Fibroblast of the conjunctiva (primary cell): ENCODE results near the gene GALNT16.
A peak's percentile ranks its signal among the peaks of the same experiment; 100 is the strongest.

Source experiments
- DNase-seq: peaks from one replicate; pipeline ENCODE4 v3.0.0-alpha.2; 2010; ENCODE audit warnings: low read depth

Gene GALNT16

DNA sequence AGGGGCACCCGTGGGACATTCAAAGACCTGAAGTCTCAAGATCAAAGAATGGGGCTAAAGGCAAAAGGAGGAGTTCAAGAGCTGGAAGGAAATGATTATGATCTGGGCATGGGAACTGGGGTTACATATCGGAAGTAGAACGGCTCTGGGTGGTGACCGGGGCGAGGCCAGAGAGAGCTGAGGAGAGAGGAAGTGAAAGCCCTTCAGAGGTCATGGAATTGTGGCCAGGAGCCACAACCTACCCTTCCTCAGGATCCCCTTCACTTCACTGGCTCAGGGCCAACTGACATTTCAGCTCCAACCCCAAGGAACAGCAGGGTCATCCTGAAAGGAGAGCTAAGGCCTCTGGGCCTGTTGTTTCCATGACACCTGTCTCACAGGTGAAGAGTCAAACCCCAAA lies 57.8 kb downstream of the GALNT16 start:
- DNase-seq = no peak

DNA sequence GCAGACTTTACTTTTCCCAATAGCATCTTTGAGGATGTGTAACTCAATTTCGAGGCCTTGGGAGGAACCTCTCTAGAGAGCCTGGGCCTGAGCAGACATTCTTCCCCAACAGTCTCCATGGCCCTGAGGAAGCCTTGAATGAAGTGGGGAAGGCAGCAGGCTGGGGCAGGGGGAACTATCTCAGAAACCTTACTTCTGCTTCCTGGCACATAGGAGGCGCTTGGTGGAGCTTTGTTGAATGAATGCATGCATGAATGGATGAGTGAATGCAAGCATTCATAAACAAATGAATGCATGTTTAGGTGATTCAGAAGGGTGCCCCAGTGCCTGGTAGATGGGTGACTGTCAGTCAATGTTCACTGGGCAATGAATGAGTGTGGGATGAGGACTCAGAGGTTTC lies 58.3 kb downstream of the GALNT16 start:
- DNase-seq = no peak

GRCh38 chr14:69318901-69319475 lies 59.0 kb downstream of the GALNT16 start:
- DNase-seq = no peak

DNA sequence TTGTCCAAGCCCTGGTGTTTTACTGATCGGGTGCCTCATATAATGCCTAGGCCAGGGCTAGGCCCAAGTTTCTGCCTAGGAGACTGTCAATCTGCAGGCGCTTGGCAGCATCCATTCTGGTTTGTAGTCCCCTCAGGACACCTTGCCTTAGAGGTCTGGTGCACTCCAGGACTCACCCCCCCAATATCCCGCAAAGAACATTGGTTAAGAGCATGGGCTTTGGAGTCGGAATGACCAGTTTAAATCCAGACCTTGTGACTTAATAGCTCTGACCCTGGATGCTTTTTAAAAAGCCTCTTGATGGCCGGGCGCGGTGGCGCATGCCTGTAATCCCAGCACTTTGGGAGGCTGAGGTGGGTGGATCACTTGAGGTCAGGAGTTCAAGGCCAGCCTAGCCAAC lies 60.0 kb downstream of the GALNT16 start:
- no peak for DNase-seq

- DNase-seq = no peak
These were observed 60.8 kb downstream of the GALNT16 start for GRCh38 chr14:69320581-69321365.

DNA sequence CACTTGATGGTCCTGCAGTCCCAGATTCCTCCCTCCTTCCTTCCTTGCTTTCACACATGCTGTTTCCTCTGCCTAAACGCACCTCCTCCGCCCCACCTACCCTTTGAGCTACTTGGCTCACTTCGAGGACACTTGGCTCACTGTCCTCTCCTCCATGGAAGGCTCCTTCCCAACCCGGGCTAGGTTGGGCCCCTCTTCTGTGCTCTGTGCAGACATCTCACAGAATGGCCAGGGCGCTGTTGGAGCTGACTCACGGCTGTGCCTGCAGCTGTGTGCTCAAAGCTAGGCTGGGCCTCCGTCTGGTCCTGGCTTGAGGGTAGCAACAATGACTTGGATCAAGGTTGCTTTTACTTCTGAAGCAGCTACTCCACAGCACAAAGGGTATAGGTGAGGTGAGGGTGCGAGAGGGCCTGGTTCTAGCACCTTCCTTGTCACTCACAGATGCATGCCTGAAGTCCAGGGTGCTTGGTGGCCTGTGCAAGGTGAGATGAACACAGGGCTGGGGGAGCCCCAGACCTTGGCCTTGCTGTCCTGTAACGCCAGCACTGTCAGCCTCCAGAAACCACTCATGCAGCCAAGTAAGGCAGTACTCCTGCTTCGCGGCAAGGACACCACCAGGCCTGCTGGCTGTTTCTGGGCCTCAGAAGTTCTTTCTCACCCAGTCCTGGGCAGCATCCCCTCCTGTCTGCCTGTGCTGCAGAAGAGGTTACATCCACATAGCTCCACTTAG lies 61.8 kb downstream of the GALNT16 start:
- peak; percentile 18 for DNase-seq

- DNase-seq = no peak
These were observed 63.5 kb downstream of the GALNT16 start for GRCh38 chr14:69323266-69323998.

GRCh38 chr14:69323999-69324282 lies 64.0 kb downstream of the GALNT16 start:
- DNase-seq = no peak

GRCh38 chr14:69324341-69324931 lies 64.5 kb downstream of the GALNT16 start:
- DNase-seq = no peak

- DNase-seq = no peak
These were observed 65.1 kb downstream of the GALNT16 start for GRCh38 chr14:69325086-69325485.

GRCh38 chr14:69325646-69326265 lies 65.8 kb downstream of the GALNT16 start:
- DNase-seq = no peak

DNA sequence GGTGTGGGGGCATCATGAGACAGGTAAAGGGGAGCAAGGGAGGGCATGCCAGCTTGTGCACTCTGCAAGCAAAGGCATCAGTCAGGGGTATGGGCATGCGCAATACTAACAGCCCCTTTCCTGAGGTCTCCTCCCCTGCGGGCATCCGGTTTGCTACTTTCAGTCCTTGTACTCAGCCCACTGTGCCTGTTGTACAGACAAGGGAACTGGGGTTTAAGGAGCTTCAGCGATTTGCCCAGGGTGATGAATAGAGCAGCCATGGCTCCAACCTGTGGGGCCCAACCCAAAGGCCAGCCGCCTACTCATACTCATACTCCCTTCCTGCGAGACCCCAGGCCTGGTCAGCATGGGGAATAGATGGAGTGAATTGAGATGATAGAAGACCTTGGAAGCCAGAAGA lies 66.7 kb downstream of the GALNT16 start:
- no peak for DNase-seq

- DNase-seq = no peak
These were observed 67.5 kb downstream of the GALNT16 start for GRCh38 chr14:69327507-69327906.

DNA sequence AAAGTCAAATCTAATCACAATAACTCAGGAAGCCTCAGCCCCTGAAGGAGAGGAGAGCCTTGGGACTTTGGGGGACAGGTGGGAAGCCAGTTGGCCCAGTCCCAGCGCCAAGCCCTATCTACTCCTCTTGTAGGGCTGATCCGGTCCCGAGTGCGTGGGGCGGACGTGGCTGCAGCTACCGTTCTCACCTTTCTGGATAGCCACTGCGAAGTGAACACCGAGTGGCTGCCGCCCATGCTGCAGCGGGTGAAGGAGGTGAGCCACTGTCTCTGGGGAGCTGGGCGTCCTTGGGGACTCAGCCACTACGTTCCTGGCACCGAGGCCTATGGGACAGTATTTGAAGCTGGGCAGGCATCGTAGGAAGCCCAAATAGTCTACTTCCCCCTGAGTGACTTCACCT lies 68.4 kb downstream of the GALNT16 start:
- no peak for DNase-seq

GRCh38 chr14:69328765-69329164 lies 68.8 kb downstream of the GALNT16 start:
- DNase-seq = no peak

DNA sequence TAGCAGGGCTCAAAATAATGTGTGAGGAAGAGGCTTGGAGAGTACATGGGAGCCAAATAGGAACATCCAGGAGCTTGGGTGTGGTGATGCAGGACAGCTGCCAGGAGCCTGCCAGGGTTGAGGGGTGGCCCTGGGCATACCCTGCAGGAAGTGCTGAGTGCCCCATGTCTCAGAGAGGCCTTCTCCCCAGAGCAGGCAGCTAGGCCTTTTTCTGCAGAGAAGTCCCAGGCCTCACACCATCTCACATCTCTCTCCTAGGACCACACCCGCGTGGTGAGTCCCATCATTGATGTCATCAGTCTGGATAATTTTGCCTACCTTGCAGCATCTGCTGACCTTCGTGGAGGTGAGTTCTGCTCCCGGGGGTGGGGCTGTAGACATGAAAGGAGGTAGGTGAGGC lies 71.2 kb downstream of the GALNT16 start:
- DNase-seq = no peak

DNA sequence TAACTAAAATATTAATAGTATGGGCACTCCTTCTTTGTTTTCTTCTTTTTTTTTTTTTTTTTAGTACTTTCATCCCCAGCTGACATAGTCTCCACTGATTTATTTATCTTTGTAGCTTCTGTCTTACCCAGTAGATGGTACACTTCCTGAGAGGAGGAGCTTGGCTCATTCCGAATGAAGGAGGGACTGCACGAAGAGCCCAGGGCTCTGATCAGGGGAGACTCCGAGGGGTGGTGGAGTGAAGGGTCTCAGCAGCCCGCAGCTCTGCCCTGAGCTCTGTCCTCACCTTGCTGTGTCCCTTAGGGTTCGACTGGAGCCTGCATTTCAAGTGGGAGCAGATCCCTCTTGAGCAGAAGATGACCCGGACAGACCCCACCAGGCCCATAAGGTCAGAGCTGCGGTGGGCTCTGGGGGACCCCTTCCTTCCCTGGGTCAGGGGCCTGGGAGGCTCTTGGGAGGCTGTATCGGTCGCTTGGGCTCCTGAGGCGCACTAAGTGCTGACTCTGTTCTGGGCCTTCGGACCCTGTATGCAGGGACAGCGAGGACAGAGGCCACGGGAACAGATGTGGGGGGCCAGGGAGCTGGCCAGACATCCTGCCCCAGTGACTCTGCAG lies 72.9 kb downstream of the GALNT16 start:
- DNase-seq = no peak

GRCh38 chr14:69333791-69334337 lies 73.9 kb downstream of the GALNT16 start:
- DNase-seq = no peak

DNA sequence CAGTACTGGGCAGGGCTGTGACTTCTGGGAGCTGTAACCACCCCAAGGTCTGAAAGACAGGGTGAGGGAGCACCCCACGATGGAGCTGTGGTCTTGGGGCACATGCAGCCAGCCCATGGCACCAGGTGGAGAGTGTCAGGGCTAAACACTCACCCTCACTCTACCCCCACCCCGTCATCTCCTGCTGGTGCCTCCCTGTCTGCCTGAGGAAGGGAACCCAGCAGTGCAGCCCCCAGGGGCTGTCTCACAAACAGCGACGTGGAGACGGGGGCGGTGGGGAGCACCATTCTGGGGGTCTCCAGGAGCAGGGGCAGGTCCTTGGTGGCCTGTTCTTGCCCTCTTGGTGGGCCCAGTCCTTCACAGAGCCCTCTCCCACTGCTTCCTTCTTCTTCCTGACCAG lies 74.6 kb downstream of the GALNT16 start:
- DNase-seq = no peak

DNA sequence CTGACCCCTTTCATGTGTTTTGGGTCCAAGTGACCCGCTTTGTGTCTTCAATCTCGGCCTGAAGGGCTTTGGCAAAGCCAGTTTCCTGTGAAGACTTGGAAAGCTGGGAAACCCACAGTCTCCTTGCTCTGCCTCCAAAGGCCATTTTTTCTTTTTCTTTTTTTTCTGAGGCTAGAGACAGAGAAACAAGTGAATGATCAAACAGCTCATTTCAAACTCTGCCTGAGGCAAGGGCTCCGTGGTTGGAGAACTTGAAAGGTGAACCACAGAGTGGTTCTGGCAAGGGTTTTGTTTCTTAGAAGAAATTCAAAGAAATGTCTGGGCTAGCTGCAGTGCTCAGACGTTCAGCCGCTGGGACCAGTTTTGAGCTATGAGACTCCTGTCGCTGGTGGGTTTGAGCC lies 75.4 kb downstream of the GALNT16 start:
- no peak for DNase-seq

- DNase-seq = no peak
These were observed 78.0 kb downstream of the GALNT16 start for GRCh38 chr14:69337984-69338383.
